Muscle of leg (tissue), 11 donors: Measurements from ENCODE around the gene TBX1. TPM values are rescaled to one million over a fixed set of nuclear protein-coding genes. Genes with fewer than 3 reads are reported as not detected.

Experiments used
- DNase-seq: peaks from one replicate; pipeline ENCODE4 v3.0.0; 2013
- H3K27ac ChIP-seq: one replicate; pipeline ENCODE4 v1.5.1; 2013; ENCODE audit warnings: mild to moderate bottlenecking, low read length, control low read depth
- H3K27me3 ChIP-seq: one replicate; pipeline ENCODE4 v1.6.1; 2013; ENCODE audit warnings: low read length; ENCODE audit not compliant: control insufficient read depth, insufficient read depth
- H3K36me3 ChIP-seq: one replicate; pipeline ENCODE4 v1.6.1; 2013; ENCODE audit warnings: low read length; ENCODE audit not compliant: control insufficient read depth, insufficient read depth
- H3K4me1 ChIP-seq: one replicate; pipeline ENCODE4 v1.6.1; 2013; ENCODE audit warnings: low read length; ENCODE audit not compliant: control insufficient read depth, insufficient read depth
- H3K4me3 ChIP-seq: one replicate; pipeline ENCODE4 v1.5.1; 2013; ENCODE audit warnings: low read length, control low read depth
- H3K9me3 ChIP-seq: replicated peaks from 2 replicates; pipeline ENCODE4 v1.6.1; 2013; ENCODE audit warnings: low read depth, low read length; ENCODE audit not compliant: control insufficient read depth
- WGBS: methylation state at CpG from one replicate; pipeline ENCODE4 v1.1.5; 2013; ENCODE audit warnings: missing lambda C conversion rate; ENCODE audit not compliant: insufficient coverage; 5-methylcytosine and 5-hydroxymethylcytosine counted together
- polyA plus RNA-seq, 8 donors: library from polyadenylated mRNA; unstranded; fragments of 120-200 nt; gene quantifications; one replicate each; pipeline versions ENCODE4 v1.2.1 to v1.2.3, GENCODE V29; 2013; ENCODE audit warnings: inconsistent platforms in 1 of 8, low replicate concordance in 1 of 8; ENCODE audit not compliant: insufficient read length in 8 of 8, insufficient read depth in 1 of 8
- total RNA-seq: library from RNA; stranded (reverse); fragments of 120-200 nt; gene quantifications from one replicate; pipeline ENCODE4 v1.2.4, GENCODE V29; 2013

The TBX1 gene
- total and polyA plus RNA-seq, 9 donors: 7.2 to 50.3 (median 11.9) TPM

- Histone ChIP-seq H3K4me3 (no peak overlapping the region), H3K4me1 (peaks cover 46% of the 10 kb centered on the region), H3K27me3 (peaks cover 2% of the 10 kb centered on the region), H3K27ac (no peak overlapping the region), H3K9me3 (no peaks in the 10 kb centered on the region), H3K36me3 (no peaks in the 10 kb centered on the region)
- DNase-seq: no peak
- WGBS: 72% methylated on average over 18 of the region's 18 CpGs
Measured at GRCh38 chr22:19801340-19802000, 40.9 kb downstream of the TBX1 start.

GRCh38 chr22:19802001-19802893 lies 41.7 kb downstream of the TBX1 start:
- no peak for DNase-seq
- 66% methylated on average over 26 of the region's 26 CpGs for WGBS
- Histone ChIP-seq H3K36me3 (no peaks in the 10 kb centered on the region), H3K4me1 (peaks cover 50% of the 10 kb centered on the region), H3K27me3 (peaks cover 2% of the 10 kb centered on the region), H3K9me3 (no peaks in the 10 kb centered on the region), H3K27ac (no peak overlapping the region), H3K4me3 (no peak overlapping the region)

- no peak overlapping the region for H3K27ac ChIP-seq
- no peak for DNase-seq
- H3K4me1 ChIP-seq: peaks cover 46% of the 10 kb centered on the region
- no peak overlapping the region for H3K4me3 ChIP-seq
- H3K27me3 ChIP-seq: peaks cover 2% of the 10 kb centered on the region
- no peaks in the 10 kb centered on the region for H3K36me3 ChIP-seq
- 89% methylated on average over 18 of the region's 19 CpGs for WGBS
- no peaks in the 10 kb centered on the region for H3K9me3 ChIP-seq
Measured at GRCh38 chr22:19802894-19803735, 42.5 kb downstream of the TBX1 start.

- 93% methylated on average over 8 of the region's 8 CpGs for WGBS
- Histone ChIP-seq H3K27ac (no peak overlapping the region), H3K9me3 (no peaks in the 10 kb centered on the region)
Measured at GRCh38 chr22:19803736-19804267, 43.2 kb downstream of the TBX1 start.

GRCh38 chr22:19805821-19806212 lies 45.2 kb downstream of the TBX1 start:
- no peak overlapping the region for H3K27ac ChIP-seq
- H3K27me3 ChIP-seq: no peaks in the 10 kb centered on the region
- WGBS: 72% methylated on average over 3 of the region's 8 CpGs
- H3K9me3 ChIP-seq: no peaks in the 10 kb centered on the region
- H3K4me3 ChIP-seq: no peak overlapping the region
- DNase-seq: no peak
- peaks cover 24% of the 10 kb centered on the region for H3K4me1 ChIP-seq
- H3K36me3 ChIP-seq: no peaks in the 10 kb centered on the region

More at GRCh38 chr22:19803736-19804267, 43.2 kb downstream of the TBX1 start:
- Histone ChIP-seq H3K36me3 (no peaks in the 10 kb centered on the region), H3K4me1 (peaks cover 39% of the 10 kb centered on the region), H3K4me3 (no peak overlapping the region), H3K27me3 (no peaks in the 10 kb centered on the region)
- DNase-seq: no peak

- WGBS: 63% methylated on average over 38 of the region's 38 CpGs
- DNase-seq: no peak
- no peaks in the 10 kb centered on the region for H3K27me3 ChIP-seq
- no peak overlapping the region for H3K27ac ChIP-seq
- H3K36me3 ChIP-seq: no peaks in the 10 kb centered on the region
- no peaks in the 10 kb centered on the region for H3K9me3 ChIP-seq
- H3K4me3 ChIP-seq: no peak overlapping the region
- peaks cover 28% of the 10 kb centered on the region for H3K4me1 ChIP-seq
Measured at GRCh38 chr22:19806213-19807160, 45.9 kb downstream of the TBX1 start.

- Histone ChIP-seq H3K4me3 (no peak overlapping the region), H3K4me1 (peaks cover 26% of the 10 kb centered on the region), H3K27ac (no peak overlapping the region), H3K36me3 (no peaks in the 10 kb centered on the region), H3K9me3 (no peaks in the 10 kb centered on the region), H3K27me3 (no peaks in the 10 kb centered on the region)
- no peak for DNase-seq
- 86% methylated on average over 14 of the region's 15 CpGs for WGBS
Measured at GRCh38 chr22:19807161-19807913, 46.8 kb downstream of the TBX1 start.

- no peaks in the 10 kb centered on the region for H3K36me3 ChIP-seq
- H3K4me3 ChIP-seq: no peak overlapping the region
- H3K27me3 ChIP-seq: no peaks in the 10 kb centered on the region
- no peak for DNase-seq
- no peak overlapping the region for H3K27ac ChIP-seq
- 93% methylated on average over 19 of the region's 20 CpGs for WGBS
- H3K9me3 ChIP-seq: no peaks in the 10 kb centered on the region
- peaks cover 25% of the 10 kb centered on the region for H3K4me1 ChIP-seq
Measured at GRCh38 chr22:19807914-19808872, 47.6 kb downstream of the TBX1 start.
